Neural cell (in vitro differentiated cells): Measurements from ENCODE around the gene MIEF1. TPM values are rescaled to one million over a fixed set of nuclear protein-coding genes. Genes with fewer than 3 reads are reported as not detected.
A peak's percentile ranks its signal among the peaks of the same experiment; 100 is the strongest.
"Not testable (repeated sequence)": the region's sequence is repeated elsewhere in the genome, so short reads cannot be mapped to it uniquely, and the experiment has no call there.

ENCODE experiments used
- H2AFZ ChIP-seq: fragments of 200-600, 300-800 bp; sonication (generic), shearing (Covaris generic); 2 replicates; pipeline ENCODE4 v1.6.0; 2014; ENCODE audit warnings: low read depth, mild to moderate bottlenecking, antibody characterized with exemption, low read length, moderate library complexity
- H3F3A ChIP-seq: fragments of 200-600 bp; shearing (Covaris generic); 2 replicates; pipeline ENCODE4 v1.6.1; 2016; ENCODE audit warnings: mild to moderate bottlenecking, moderate library complexity, mixed read lengths, antibody characterized with exemption, low read length; ENCODE audit not compliant: insufficient read depth, poor library complexity, severe bottlenecking
- H3K27ac ChIP-seq: fragments of 200-600, 300-800 bp; sonication (generic), shearing (Covaris generic); 2 replicates; pipeline ENCODE4 v1.5.1; 2014; ENCODE audit warnings: mild to moderate bottlenecking, low read length, moderate library complexity
- H3K27me3 ChIP-seq: fragments of 300-800, 200-600 bp; sonication (generic), shearing (Covaris generic); 2 replicates; pipeline ENCODE4 v1.6.0; 2014; ENCODE audit warnings: mild to moderate bottlenecking, low read depth, low read length, moderate library complexity; ENCODE audit not compliant: insufficient read depth
- H3K36me3 ChIP-seq: fragments of 300-800, 200-600 bp; sonication (generic), shearing (Covaris generic); 2 replicates; pipeline ENCODE4 v1.5.1; 2014; ENCODE audit warnings: mild to moderate bottlenecking, antibody characterized with exemption, low read length, moderate library complexity; ENCODE audit not compliant: insufficient read depth
- H3K4me2 ChIP-seq: fragments of 300-800, 200-600 bp; sonication (generic), shearing (Covaris generic); 2 replicates; pipeline ENCODE4 v1.6.0; 2014; ENCODE audit warnings: mild to moderate bottlenecking, low read length
- H3K4me3 ChIP-seq: fragments of 300-800, 200-600 bp; sonication (generic), shearing (Covaris generic); 2 replicates; pipeline ENCODE4 v1.5.1; 2014; ENCODE audit warnings: mild to moderate bottlenecking, low read length, moderate library complexity
- H3K79me2 ChIP-seq: fragments of 200-600 bp; shearing (Covaris generic); replicated peaks from 2 replicates; pipeline ENCODE4 v1.6.0; 2014; ENCODE audit warnings: mild to moderate bottlenecking, low read length, moderate library complexity; ENCODE audit not compliant: insufficient read depth
- H3K9ac ChIP-seq: fragments of 300-800, 200-600 bp; sonication (generic), shearing (Covaris generic); 2 replicates; pipeline ENCODE4 v1.6.1; 2016; ENCODE audit warnings: mild to moderate bottlenecking, low read length, mixed read lengths
- H3K9me2 ChIP-seq: fragments of 200-600 bp; shearing (Covaris generic); 2 replicates; pipeline ENCODE4 v1.6.1; 2016; ENCODE audit warnings: mild to moderate bottlenecking, low read length, mixed read lengths; ENCODE audit not compliant: insufficient read depth
- H3K9me3 ChIP-seq: fragments of 200-600, 300-800 bp; sonication (generic), shearing (Covaris generic); 2 replicates; pipeline ENCODE4 v1.6.1; 2016; ENCODE audit warnings: mild to moderate bottlenecking, mixed run types, low read length, moderate library complexity, mixed read lengths
- H4K20me1 ChIP-seq: fragments of 200-600 bp; shearing (Covaris generic); 2 replicates; pipeline ENCODE4 v1.6.1; 2016; ENCODE audit warnings: mild to moderate bottlenecking, mixed run types; ENCODE audit not compliant: insufficient read depth
- EP300 ChIP-seq: fragments of 450-650 bp; conservative IDR thresholded peaks from 2 replicates; pipeline ENCODE4 v1.6.1; 2014; ENCODE audit warnings: antibody characterized with exemption, mild to moderate bottlenecking, moderate library complexity; ENCODE audit not compliant: poor library complexity, severe bottlenecking
- EZH2 ChIP-seq: fragments of 200-600, 300-800 bp; shearing (Covaris generic), sonication (generic); IDR thresholded peaks from 2 replicates; pipeline ENCODE4 v1.6.1; 2014; ENCODE audit warnings: antibody characterized with exemption, low read length, borderline replicate concordance, mild to moderate bottlenecking; ENCODE audit not compliant: insufficient read depth, poor library complexity, severe bottlenecking
- MXI1 ChIP-seq: fragments of 450-650 bp; conservative IDR thresholded peaks from 2 replicates; pipeline ENCODE4 v1.6.1; 2014; ENCODE audit warnings: antibody characterized with exemption, mild to moderate bottlenecking; ENCODE audit not compliant: poor library complexity, severe bottlenecking
- POLR2AphosphoS5 ChIP-seq: IDR thresholded peaks from 2 replicates; pipeline ENCODE4 v1.6.1; 2012
- RAD21 ChIP-seq: fragments of 450-650 bp; conservative IDR thresholded peaks from 2 replicates; pipeline ENCODE4 v1.6.1; 2014; ENCODE audit warnings: antibody characterized with exemption, mild to moderate bottlenecking, moderate library complexity
- REST ChIP-seq: IDR thresholded peaks from 2 replicates; pipeline ENCODE4 v1.6.1; 2012; ENCODE audit warnings: borderline replicate concordance
- SMC3 ChIP-seq: fragments of 450-650 bp; conservative IDR thresholded peaks from 2 replicates; pipeline ENCODE4 v1.6.1; 2014; ENCODE audit warnings: antibody characterized with exemption, mild to moderate bottlenecking, moderate library complexity; ENCODE audit not compliant: poor library complexity
- TAF1 ChIP-seq: IDR thresholded peaks from 2 replicates; pipeline ENCODE4 v1.6.1; 2012; ENCODE audit warnings: low read depth
- polyA plus RNA-seq: library from polyadenylated mRNA; depleted of rRNA; stranded (reverse); fragments of >200 nt; gene quantifications from 2 replicates; pipeline ENCODE4 v1.2.3, GENCODE V29; 2014
- TF ChIP-seq, protein P1 (sequence below): fragments of 450-650 bp; IDR thresholded peaks from 2 replicates; pipeline ENCODE4 v1.5.1; 2014; ENCODE audit warnings: antibody characterized with exemption, mild to moderate bottlenecking, moderate library complexity; ENCODE audit not compliant: poor library complexity, severe bottlenecking

The MIEF1 gene
- polyA plus RNA-seq, 1 donor from 2014 or later: 19.8 TPM

DNA sequence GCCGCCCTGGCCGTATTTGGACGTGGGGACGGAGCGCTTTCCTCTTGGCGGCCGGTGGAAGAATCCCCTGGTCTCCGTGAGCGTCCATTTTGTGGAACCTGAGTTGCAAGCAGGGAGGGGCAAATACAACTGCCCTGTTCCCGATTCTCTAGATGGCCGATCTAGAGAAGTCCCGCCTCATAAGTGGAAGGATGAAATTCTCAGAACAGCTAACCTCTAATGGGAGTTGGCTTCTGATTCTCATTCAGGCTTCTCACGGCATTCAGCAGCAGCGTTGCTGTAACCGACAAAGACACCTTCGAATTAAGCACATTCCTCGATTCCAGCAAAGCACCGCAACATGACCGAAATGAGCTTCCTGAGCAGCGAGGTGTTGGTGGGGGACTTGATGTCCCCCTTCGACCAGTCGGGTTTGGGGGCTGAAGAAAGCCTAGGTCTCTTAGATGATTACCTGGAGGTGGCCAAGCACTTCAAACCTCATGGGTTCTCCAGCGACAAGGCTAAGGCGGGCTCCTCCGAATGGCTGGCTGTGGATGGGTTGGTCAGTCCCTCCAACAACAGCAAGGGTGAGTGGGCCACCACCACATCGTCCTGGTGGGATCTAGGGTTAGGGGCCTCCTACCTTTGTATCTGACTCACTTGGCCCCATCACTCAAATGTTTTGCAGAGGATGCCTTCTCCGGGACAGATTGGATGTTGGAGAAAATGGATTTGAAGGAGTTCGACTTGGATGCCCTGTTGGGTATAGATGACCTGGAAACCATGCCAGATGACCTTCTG lies 19.2 kb downstream of the MIEF1 start:
- H4K20me1 ChIP-seq: peaks cover 27% of the 10 kb centered on the region
- not testable (repeated sequence) for H3K36me3 ChIP-seq

GRCh38 chr22:39522091-39522490 lies 20.0 kb downstream of the MIEF1 start:
- peak overlapping the region; percentile 100 for H3K9ac ChIP-seq
- peak overlapping the region; percentile 78 for H3K4me3 ChIP-seq
- H3K4me2 ChIP-seq: peak overlapping the region; percentile 65
- H3K27ac ChIP-seq: peak overlapping the region; percentile 98
- not testable (repeated sequence) for H3F3A ChIP-seq, H3K27me3 ChIP-seq, H3K9me3 ChIP-seq, H3K9me2 ChIP-seq, H2AFZ ChIP-seq, H3K36me3 ChIP-seq
- peaks cover 27% of the 10 kb centered on the region for H4K20me1 ChIP-seq
- H3K79me2 ChIP-seq: peaks cover 54% of the 10 kb centered on the region

More for the DNA sequence above, 19.2 kb downstream of the MIEF1 start:
- Histone ChIP-seq H3K27ac (peak overlapping the region; percentile 98), H3K9ac (peak overlapping the region; percentile 100), H3K4me2 (peak overlapping the region; percentile 65), H3K4me3 (peak overlapping the region; percentile 78), H3K79me2 (peaks cover 54% of the 10 kb centered on the region)
- not testable (repeated sequence) for H3K9me3 ChIP-seq, H3K9me2 ChIP-seq, H2AFZ ChIP-seq, H3K27me3 ChIP-seq, H3F3A ChIP-seq

GRCh38 chr22:39522567-39523300 lies 20.6 kb downstream of the MIEF1 start:
- H2AFZ ChIP-seq: no peak overlapping the region
- peaks cover 4% of the 10 kb centered on the region for H3K36me3 ChIP-seq
- H3K9ac ChIP-seq: peak overlapping the region; percentile 53

More at GRCh38 chr22:39522567-39523300, 20.6 kb downstream of the MIEF1 start:
- H3K4me3 ChIP-seq: peak overlapping the region; percentile 78
- no peaks in the 10 kb centered on the region for H3K9me2 ChIP-seq
- peaks cover 54% of the 10 kb centered on the region for H3K79me2 ChIP-seq
- H3K27me3 ChIP-seq: no peaks in the 10 kb centered on the region
- H3K4me2 ChIP-seq: peak overlapping the region; percentile 8
- peaks cover 27% of the 10 kb centered on the region for H4K20me1 ChIP-seq
- H3K9me3 ChIP-seq: no peaks in the 10 kb centered on the region
- H3F3A ChIP-seq: peaks cover 4% of the 10 kb centered on the region
- TF ChIP-seq REST (no peak), EP300 (no peak), RAD21 (no peak), SMC3 (no peak), MXI1 (no peak), TAF1 (no peak), POLR2AphosphoS5 (no peak), EZH2 (no peak)
- TF ChIP-seq, protein P1, sequence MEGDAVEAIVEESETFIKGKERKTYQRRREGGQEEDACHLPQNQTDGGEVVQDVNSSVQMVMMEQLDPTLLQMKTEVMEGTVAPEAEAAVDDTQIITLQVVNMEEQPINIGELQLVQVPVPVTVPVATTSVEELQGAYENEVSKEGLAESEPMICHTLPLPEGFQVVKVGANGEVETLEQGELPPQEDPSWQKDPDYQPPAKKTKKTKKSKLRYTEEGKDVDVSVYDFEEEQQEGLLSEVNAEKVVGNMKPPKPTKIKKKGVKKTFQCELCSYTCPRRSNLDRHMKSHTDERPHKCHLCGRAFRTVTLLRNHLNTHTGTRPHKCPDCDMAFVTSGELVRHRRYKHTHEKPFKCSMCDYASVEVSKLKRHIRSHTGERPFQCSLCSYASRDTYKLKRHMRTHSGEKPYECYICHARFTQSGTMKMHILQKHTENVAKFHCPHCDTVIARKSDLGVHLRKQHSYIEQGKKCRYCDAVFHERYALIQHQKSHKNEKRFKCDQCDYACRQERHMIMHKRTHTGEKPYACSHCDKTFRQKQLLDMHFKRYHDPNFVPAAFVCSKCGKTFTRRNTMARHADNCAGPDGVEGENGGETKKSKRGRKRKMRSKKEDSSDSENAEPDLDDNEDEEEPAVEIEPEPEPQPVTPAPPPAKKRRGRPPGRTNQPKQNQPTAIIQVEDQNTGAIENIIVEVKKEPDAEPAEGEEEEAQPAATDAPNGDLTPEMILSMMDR: no peak
- H3K27ac ChIP-seq: no peak overlapping the region
